Fibroblast of lung (primary cell): ENCODE measurements around the gene ARHGEF35.
"Not testable (repeated sequence)": the region's sequence is repeated elsewhere in the genome, so short reads cannot be mapped to it uniquely, and the experiment has no call there.

Experiments
- CTCF ChIP-seq, 2 donors: IDR thresholded peaks in 1 of 2; conservative IDR thresholded peaks in 1 of 2; 1 replicate in 1 of 2; 2 replicates in 1 of 2; pipeline ENCODE4 v1.5.1; 2011 to 2012; ENCODE audit warnings: low read length in 2 of 2, control low read depth in 1 of 2, inconsistent platforms in 1 of 2, low read depth in 1 of 2, mild to moderate bottlenecking in 1 of 2
- EZH2 ChIP-seq: IDR thresholded peaks from 2 replicates; pipeline ENCODE4 v1.5.1; 2012; ENCODE audit warnings: low read length, control low read depth, mild to moderate bottlenecking; ENCODE audit errors: missing control alignments

GRCh38 chr7:144183166-144183565 lies 12.5 kb downstream of the ARHGEF35 start, which contains the start of gene CTAGE4:
- not testable (repeated sequence) for TF ChIP-seq CTCF (conservative IDR thresholded peaks at IDR 0.05 in 1 of 2, IDR thresholded peaks at IDR 0.05 in 1 of 2; ENCODE audit: low read depth in 1 of 2, low read length in 2 of 2); EZH2
